WTC11 (cell line): Measurements from ENCODE around the gene USP49.

Experiments used
- CTCF ChIP-seq: fragments of 200-600 bp; IDR thresholded peaks from 2 replicates; pipeline ENCODE4 v1.8.0; 2022; ENCODE audit warnings: antibody characterized with exemption
- FOXJ3 ChIP-seq: sonication (generic); formaldehyde crosslinking; IDR thresholded peaks from 2 replicates; pipeline ENCODE4 v1.9.0; 2021; ENCODE audit warnings: missing genetic modification reagents, mild to moderate bottlenecking, borderline replicate concordance
- FOXK1 ChIP-seq: sonication (generic); formaldehyde crosslinking; IDR thresholded peaks from 2 replicates; pipeline ENCODE4 v1.8.0; 2022; ENCODE audit warnings: mild to moderate bottlenecking, moderate library complexity, missing genetic modification reagents
- GTF2I ChIP-seq: fragments of 250-450 bp; sonication (Bioruptor Pico); conservative IDR thresholded peaks from 2 replicates; pipeline ENCODE4 v1.4.0; 2021; ENCODE audit warnings: mild to moderate bottlenecking
- HMGA2 ChIP-seq: fragments of 250-450 bp; sonication (Bioruptor Pico); IDR thresholded peaks from 2 replicates; pipeline ENCODE4 v1.4.0; 2021; ENCODE audit warnings: mild to moderate bottlenecking, moderate library complexity
- JUN ChIP-seq: sonication (generic); formaldehyde crosslinking; IDR thresholded peaks from 2 replicates; pipeline ENCODE4 v1.8.0; 2023; ENCODE audit warnings: mild to moderate bottlenecking, missing genetic modification reagents
- PRDM15 ChIP-seq: sonication (generic); formaldehyde crosslinking; IDR thresholded peaks from 2 replicates; pipeline ENCODE4 v1.8.0; 2022; ENCODE audit warnings: missing genetic modification reagents
- TEAD4 ChIP-seq: sonication (generic); formaldehyde crosslinking; IDR thresholded peaks from 2 replicates; pipeline ENCODE4 v1.8.0; 2022; ENCODE audit warnings: mild to moderate bottlenecking, missing genetic modification reagents
- USF1 ChIP-seq: sonication (generic); formaldehyde crosslinking; IDR thresholded peaks from 2 replicates; pipeline ENCODE4 v1.8.0; 2022; ENCODE audit warnings: mild to moderate bottlenecking, missing genetic modification reagents
- USF2 ChIP-seq: sonication (generic); formaldehyde crosslinking; IDR thresholded peaks from 2 replicates; pipeline ENCODE4 v1.8.1; 2023; ENCODE audit warnings: mild to moderate bottlenecking, missing genetic modification reagents, moderate library complexity
- ZNF425 ChIP-seq: fragments of 250-450 bp; sonication (Bioruptor Pico); conservative IDR thresholded peaks from 2 replicates; pipeline ENCODE4 v1.9.0; 2021; ENCODE audit warnings: mild to moderate bottlenecking

- TF ChIP-seq ZNF425 (CRISPR knock-in tag) (no peak), CTCF (no peak), USF2 (no peak), FOXJ3 (CRISPR knock-in tag) (no peak), GTF2I (CRISPR knock-in tag) (no peak), HMGA2 (CRISPR knock-in tag) (no peak), FOXK1 (CRISPR knock-in tag) (no peak), PRDM15 (CRISPR knock-in tag) (no peak), USF1 (CRISPR knock-in tag) (no peak), JUN (CRISPR knock-in tag) (no peak), TEAD4 (CRISPR knock-in tag) (no peak)
These were observed 105.8 kb downstream of the USP49 start for GRCh38 chr6:41789390-41789724.
